Fibroblast of pulmonary artery (primary cell): ENCODE data around the gene COMMD3.

Source experiments
- DNase-seq: peaks from one replicate; pipeline ENCODE4 v3.0.0-alpha.2; 2010; ENCODE audit warnings: low read depth
- H3K4me3 ChIP-seq: replicated peaks from 2 replicates; pipeline ENCODE4 v1.5.1; 2011; ENCODE audit warnings: low read depth, mild to moderate bottlenecking, control low read depth, low read length, moderate library complexity
- TF ChIP-seq, protein P1 (sequence below): IDR thresholded peaks from 2 replicates; pipeline ENCODE4 v1.5.1; 2011; ENCODE audit warnings: mild to moderate bottlenecking, control low read depth, low read length, inconsistent platforms; ENCODE audit errors: missing control alignments

Gene COMMD3

DNA sequence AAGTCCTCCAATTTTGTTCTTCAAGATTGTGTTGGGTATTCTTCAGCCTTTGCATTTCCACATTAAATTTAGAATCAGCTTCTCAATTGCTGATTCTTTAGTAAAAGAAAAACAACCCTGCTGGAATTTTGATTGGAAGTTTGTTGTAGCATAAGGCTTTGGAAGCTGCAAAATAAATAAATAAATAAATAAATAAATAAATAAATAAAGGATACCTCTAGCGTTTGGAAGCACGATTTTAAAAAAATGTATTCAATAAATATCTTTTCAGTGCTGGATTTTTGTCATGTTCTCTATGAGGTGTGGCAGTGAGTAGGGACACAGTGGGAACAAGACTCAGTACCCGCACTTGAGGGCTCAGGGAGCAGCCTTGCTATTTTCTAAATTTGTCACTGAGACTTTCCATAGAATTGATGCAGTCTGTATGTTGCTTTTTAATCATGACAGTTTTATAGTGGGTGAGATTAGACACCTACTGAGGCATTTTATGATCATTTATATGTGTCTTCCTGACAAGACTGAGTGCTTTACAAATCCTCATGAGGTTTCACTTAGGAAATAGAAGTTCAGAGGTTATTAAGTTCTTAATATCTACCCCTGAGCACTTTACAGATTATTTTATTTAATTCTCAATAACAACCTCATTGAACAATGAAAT, 22.3 kb upstream of the COMMD3 start:
- H3K4me3 ChIP-seq = no peak overlapping the region

GRCh38 chr10:22294694-22295093, 21.5 kb upstream of the COMMD3 start:
- TF ChIP-seq, protein P1, sequence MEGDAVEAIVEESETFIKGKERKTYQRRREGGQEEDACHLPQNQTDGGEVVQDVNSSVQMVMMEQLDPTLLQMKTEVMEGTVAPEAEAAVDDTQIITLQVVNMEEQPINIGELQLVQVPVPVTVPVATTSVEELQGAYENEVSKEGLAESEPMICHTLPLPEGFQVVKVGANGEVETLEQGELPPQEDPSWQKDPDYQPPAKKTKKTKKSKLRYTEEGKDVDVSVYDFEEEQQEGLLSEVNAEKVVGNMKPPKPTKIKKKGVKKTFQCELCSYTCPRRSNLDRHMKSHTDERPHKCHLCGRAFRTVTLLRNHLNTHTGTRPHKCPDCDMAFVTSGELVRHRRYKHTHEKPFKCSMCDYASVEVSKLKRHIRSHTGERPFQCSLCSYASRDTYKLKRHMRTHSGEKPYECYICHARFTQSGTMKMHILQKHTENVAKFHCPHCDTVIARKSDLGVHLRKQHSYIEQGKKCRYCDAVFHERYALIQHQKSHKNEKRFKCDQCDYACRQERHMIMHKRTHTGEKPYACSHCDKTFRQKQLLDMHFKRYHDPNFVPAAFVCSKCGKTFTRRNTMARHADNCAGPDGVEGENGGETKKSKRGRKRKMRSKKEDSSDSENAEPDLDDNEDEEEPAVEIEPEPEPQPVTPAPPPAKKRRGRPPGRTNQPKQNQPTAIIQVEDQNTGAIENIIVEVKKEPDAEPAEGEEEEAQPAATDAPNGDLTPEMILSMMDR = no peak
- no peak for DNase-seq
- H3K4me3 ChIP-seq = no peak overlapping the region

More for the DNA sequence above, 22.3 kb upstream of the COMMD3 start:
- TF ChIP-seq, protein P1 = no peak
- no peak for DNase-seq

GRCh38 chr10:22301193-22301592, 15.0 kb upstream of the COMMD3 start:
- no peak overlapping the region for H3K4me3 ChIP-seq
- TF ChIP-seq, protein P1 = peak; percentile 3
- no peak for DNase-seq

DNA sequence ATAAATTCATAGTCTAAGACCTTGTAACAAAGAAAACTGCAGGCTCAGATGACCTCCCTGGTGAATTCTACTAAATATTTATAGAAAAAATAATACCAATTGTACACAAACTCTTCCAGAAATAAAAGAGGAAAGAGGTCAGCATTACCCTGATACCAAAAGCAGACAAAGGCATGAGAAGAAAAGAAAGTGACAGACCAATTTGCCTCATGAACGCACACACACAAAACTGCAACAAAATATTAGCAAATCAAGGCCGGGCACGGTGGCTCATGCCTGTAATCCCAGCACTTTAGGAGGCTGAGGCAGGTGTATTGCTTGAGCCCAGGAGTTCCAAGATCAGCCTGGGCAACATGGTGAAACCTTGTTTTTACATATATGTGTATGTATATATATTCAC, 12.7 kb upstream of the COMMD3 start:
- no peak overlapping the region for H3K4me3 ChIP-seq
- TF ChIP-seq, protein P1 = no peak
- no peak for DNase-seq

DNA sequence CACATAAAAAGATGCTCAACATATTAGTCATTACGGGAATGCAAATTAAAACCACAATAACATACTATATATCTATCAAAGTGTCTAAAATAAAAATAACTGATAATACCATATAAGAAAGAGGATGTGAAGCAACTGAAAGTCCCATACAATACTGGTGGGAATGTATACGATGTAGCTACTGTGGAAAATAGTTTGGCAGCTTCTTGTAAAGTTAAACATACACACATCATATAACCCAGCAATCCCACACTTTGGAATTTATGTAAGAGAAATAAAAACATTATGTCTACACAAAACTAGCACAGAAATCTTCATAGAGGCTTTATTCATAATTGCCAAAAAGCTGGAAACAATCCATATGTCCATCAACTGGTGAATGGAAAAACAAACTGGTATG, 10.5 kb upstream of the COMMD3 start:
- H3K4me3 ChIP-seq = no peak overlapping the region
- DNase-seq = no peak
- TF ChIP-seq, protein P1 = no peak

DNA sequence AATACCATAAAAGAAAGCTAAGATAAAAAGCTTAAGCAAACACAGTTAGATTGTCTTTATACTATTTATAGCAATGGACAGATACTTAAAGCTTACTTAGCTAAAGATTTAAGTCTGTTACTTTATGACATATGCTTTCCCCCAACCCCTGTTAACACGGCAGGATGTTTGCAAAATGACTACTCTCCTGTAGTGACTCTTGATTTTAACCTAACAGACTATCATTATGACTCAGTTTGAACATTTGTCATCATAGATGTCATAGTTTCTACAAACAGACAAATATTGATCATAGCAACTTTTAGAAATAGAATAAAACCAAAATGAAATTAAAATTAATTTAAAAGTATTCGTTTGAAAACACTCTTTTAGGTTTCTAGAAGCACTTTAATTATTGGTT, 7.8 kb upstream of the COMMD3 start:
- DNase-seq = peak; percentile 16
- TF ChIP-seq, protein P1 = no peak

More for the DNA sequence above, 7.8 kb upstream of the COMMD3 start:
- H3K4me3 ChIP-seq = no peak overlapping the region
